HuH-7.5 (cell line): Measurements from ENCODE around the gene CD200.
"Not testable (repeated sequence)": the region's sequence is repeated elsewhere in the genome, so short reads cannot be mapped to it uniquely, and the experiment has no call there.

Experiments used
- DNase-seq: peaks from one replicate; pipeline ENCODE4 v3.0.0; 2011; ENCODE audit warnings: low spot score

Gene CD200

DNA sequence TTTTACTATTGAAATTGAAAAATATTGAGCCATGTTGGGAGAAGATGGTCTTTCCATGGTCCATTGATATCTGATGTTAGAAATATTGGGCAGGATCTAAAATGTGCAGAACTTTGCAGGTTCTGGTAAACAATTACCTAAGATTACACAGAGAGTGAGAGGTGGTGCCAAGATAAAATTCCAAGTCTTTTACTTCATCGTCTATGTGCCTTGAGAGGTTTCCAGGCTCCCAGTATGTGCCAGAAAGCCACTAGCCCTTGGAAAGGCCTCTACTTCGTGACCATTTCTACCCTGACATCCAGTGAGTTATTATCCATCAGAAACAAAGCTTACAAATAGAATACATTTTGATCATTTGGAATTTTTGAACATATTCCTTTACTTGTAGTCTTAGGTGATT, 27.6 kb downstream of the CD200 start:
- DNase-seq: no peak

DNA sequence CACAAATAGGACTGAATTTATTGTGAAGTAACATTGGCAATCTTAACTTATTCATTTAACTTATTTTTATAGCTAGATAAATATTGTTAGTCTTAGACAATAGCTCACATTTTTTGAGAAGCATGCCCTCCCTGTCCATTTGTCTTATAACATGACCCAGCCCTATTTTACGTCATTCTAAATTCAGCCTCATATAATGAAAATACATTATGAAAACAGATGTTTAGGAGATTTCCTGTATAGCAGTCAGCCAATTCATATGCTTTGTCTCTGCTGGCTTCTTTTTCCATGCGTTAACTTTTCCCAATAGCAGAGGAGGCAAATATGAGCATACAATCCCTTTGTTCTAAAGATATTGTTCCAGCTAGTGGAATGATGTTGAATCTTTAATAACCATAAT, 29.3 kb downstream of the CD200 start:
- DNase-seq: no peak

- DNase-seq: no peak
Observed at GRCh38 chr3:112364291-112364690, 31.3 kb downstream of the CD200 start.

DNA sequence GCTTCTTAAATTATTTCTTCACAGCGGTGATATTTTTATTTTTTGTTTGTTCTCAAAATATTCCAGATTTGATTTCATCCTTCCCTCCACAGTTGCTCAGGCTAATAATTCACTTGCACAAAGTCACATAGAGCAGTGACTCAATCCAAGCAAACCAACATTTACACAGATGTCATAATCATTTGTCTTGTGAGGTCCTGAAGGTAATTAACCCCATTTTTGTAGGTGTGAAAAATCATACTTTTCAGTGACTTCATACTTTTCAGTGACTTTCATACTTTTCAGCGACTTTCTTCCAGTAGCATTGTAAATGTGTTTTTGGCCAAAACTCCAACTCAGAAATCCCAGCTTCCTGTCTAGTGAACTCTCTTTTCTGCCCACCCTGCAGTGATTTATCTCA, 32.1 kb downstream of the CD200 start:
- no peak for DNase-seq

DNA sequence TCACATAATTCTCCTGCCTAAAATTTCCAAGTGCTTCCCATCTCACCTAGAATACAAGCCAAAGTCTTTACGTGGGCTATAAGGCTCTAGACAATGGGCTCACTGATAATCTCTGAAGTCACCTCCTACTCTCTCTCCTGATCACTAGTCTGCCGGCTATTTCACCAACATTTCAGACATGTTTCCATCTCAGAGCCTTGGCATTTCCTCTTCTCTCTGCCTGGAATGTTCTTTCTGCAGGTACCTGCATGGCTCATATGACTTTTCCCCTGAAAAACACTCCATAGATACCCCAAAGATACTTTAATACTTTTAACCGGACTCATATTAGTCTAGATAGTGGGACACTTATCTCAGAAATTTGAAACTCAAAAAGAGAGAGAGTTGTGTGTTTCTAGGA, 32.7 kb downstream of the CD200 start:
- no peak for DNase-seq

- DNase-seq: no peak
Observed at GRCh38 chr3:112366522-112366921, 33.6 kb downstream of the CD200 start.

DNA sequence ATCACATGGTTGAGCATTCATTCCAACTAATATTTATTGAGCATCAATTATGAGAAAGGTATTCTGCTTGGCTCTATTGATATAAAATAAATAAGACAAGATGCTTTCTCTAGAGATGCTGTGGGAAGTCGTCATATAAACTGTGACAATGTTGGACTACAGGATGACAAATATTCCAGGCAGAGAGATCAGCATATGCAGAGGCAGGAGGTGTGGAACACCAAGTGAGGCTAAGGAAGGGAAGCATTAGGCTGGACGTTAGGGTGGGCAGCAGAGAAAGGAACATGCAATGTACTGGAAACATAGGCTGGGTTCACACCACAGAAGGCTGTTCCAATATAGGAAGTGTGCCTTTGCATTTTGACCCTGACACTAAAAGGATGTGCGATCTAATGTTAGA, 38.6 kb downstream of the CD200 start:
- DNase-seq: no peak

DNA sequence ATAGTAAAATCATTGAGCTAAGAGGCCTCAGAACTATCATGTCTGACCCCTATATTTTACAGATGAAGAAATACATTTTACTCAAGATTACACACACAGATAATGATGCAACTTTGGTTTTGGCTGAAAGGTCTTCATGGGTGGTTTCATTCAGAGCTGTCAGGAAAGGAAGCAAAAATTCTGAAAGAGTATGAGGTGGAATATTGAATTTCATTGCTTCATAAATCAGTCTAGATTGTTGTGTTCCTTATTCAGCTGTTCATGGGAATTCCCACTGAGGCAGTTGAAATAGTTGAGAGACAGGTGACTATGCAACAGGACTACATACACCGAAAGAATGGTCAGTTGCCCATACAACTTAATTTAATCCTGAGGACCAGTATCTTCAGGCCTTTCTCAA, 39.4 kb downstream of the CD200 start:
- DNase-seq: no peak

- DNase-seq: no peak
Observed at GRCh38 chr3:112373476-112373875, 40.5 kb downstream of the CD200 start.

DNA sequence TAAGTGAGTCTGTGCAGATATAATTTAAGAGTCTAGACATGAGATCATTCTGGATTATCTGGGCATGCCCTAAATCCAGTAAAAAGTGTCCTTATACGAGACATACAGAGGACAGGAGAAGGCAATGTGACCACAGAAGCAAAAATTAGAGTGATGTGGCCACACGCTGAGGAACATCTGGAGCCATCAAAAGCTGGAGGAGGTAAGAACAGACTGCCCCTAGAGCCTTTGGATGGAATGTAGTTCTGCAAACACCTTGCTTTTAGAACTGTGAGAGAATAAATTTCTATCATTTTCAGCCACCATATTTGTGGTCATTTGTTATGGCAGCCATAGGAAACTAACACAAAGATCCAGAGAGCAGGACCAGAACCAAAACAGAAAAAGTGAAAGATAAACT, 41.0 kb downstream of the CD200 start:
- DNase-seq: no peak

GRCh38 chr3:112374333-112374734, 41.4 kb downstream of the CD200 start:
- no peak for DNase-seq

- no peak for DNase-seq
Observed at GRCh38 chr3:112375117-112375516, 42.2 kb downstream of the CD200 start.

GRCh38 chr3:112376241-112376911, 43.4 kb downstream of the CD200 start:
- no peak for DNase-seq

GRCh38 chr3:112376992-112377391, 44.0 kb downstream of the CD200 start:
- DNase-seq: no peak

DNA sequence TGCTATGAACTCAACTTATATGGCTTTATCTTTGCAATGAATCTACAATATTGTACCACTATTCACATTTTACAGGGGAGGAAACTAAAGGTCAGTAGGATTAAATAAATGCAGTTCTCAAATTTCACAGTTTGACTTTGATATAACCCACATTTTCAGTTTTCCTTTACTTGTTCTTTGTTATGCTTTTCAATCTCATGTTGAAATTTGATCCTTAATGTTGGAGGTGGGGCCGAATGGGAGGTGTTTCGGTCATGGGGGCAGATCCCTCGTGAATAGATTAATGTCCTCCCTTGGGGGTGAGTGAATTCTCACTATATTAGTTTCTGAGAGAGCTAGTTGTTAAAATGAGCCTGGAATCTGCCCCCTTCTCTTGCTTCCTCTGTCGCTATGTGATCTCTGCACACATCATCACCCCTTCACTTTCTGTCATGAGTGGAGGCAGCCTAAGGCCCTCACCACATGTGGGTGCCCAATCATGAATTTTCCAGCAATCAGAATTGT, 44.7 kb downstream of the CD200 start:
- DNase-seq: no peak

DNA sequence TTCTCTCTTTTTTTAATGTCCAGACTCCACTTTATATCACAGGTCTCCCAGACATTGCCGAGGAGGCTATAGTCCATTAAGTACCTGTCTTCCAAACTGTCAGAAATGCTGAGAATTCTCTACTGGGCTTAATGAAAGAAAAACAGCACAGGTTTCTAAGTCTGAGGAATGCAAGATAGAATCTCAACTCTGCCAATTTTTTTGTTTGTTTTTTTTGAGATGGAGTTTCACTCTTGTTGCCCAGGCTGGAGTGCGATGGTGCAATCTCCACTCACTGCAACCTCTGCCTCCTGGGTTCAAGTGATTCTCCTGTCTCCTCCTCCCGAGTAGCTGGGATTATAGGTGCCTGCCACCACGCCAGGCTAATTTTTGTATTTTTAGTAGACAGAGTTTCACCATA, 45.4 kb downstream of the CD200 start:
- DNase-seq: not testable (repeated sequence)

GRCh38 chr3:112379020-112379690, 46.2 kb downstream of the CD200 start:
- no peak for DNase-seq

DNA sequence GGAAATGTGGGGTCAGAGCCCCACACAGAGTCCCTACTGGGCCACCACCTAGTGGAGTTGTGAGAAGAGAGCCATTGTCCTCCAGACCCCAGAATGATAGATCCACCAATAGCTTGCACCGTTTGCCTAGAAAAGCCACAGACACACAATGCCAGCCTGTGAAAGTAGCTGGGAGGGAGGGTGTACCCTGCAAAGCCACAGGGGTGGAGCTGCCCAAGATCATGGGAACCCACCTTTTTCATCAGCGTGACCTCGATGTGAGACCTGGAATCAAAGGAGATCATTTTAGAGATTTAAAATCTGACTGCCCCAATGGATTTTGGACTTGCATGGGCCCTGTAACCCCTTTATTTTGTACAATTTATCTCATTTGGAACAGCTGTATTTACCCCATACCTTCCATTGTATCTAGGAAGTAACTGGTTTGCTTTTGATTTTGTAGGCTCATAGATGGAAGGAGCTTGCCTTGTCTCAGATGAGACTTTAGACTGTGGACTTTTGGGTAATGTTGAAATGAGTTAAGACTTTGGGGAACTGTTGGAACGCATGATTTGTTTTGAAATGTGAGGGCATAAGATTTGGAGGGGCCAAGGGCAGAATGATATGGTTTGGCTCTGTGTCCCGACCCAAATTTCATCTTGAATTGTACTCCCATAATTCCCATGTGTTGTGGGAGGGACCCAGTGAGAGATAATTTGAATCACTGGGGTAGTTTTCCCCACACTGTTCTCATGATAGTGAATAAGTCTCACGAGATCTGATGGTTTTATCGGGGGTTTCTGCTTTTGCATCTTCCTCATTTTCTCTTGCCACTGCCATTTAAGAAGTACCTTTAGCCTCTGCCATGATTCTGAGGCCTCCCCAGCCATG, 49.0 kb downstream of the CD200 start:
- DNase-seq: no peak

GRCh38 chr3:112382543-112383160, 49.7 kb downstream of the CD200 start:
- DNase-seq: no peak

DNA sequence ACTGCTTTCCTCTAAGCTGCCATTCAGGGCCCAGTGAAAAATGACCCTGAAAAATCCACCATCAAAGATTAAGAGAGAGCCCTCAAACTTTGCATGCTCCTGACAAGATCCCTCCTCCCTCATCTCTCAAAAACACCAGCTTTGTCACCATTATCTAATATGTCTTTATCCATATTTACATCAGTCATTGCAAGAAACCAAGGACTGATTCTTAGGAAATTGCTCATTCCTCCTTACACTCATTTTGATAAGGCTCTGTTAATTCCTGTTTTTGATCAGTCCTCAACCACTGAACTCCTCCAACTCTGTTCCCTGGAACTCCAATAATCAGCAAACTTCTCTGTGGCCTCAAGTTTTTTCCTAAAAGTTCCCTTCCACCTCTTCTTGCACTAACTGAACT, 51.8 kb downstream of the CD200 start:
- DNase-seq: no peak

DNA sequence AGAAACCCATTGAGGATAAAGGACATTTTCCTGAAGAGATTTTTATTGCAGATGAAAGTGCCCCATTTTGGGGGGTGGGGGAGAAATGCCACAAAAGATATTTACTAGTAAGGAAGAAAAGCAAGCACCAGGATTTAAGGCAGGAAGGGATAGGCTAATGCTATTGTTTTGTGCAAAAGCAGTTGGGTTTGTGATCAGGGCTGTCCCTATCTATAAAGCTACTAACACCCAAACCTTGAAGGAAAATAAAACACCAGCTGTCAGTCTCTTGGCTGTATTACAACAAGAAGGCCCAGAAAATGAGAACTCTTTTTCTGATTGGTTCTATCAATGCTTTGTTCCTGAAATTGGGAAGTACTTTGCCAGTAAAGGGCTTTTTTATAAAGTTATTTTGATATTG, 56.0 kb downstream of the CD200 start:
- no peak for DNase-seq

DNA sequence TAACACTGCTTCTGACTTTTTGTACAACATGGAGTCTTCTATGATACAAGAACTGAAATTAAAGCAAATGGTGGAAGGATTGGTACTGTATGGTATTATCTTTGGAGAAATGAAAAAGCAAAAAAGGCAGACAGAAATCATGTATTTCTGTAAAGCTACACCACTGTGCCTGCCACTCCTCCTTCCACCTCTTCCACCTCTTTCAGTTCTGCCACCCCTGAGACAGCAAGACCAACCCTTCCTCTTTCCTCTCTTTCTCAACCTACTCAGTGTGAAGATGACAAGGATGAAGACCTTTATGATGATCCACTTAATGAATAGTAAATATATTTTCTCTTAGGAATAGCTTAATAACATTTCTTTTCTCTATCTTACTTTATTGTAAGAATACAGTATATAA, 57.0 kb downstream of the CD200 start:
- DNase-seq: no peak
